ENCODE data around the gene CXCL1.
"Not testable (repeated sequence)": the region's sequence is repeated elsewhere in the genome, so short reads cannot be mapped to it uniquely, and the experiment has no call there.

Gene CXCL1

DNA sequence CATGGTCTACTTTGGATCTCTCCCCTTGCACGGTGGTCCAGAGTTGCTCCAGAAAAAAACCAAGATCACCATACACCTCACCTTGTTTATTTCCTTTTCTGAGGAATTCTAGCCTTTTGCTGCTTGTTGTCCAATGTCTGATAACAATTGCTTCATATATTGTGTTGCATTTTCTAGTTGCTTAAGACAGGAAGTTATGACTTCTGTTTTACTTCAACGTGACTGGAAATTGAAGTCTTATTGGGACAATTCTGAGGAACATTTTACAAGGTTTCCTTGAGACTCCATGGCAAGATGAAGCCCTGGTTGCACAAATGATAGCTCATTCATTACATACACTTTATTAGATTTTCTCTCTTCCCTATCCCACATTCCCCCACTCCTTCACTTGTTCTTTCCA lies 5.2 kb downstream of the CXCL1 start:
- no peak for DNase-seq (ENCODE audit: low read depth in 3 of 3)

DNA sequence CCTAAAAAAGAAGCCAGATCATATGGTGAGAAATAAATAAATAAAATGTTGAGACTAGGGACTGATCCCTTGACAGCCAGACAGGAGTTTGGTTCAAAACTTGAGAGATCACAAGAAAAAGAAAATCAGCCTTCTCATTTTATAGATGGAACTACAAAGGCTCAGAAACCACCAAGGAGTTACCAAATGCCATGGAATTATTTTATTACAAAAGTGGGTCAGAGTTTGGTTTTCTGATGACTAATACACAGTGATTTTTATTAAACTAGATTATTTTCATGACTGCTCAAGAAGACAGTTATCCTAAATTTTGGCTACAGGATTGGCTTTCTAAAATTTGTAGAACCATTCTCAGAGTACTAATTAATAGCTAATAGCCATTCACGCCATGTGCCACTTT lies 6.2 kb downstream of the CXCL1 start:
- no peak for DNase-seq (ENCODE audit: low read depth in 3 of 3)

DNA sequence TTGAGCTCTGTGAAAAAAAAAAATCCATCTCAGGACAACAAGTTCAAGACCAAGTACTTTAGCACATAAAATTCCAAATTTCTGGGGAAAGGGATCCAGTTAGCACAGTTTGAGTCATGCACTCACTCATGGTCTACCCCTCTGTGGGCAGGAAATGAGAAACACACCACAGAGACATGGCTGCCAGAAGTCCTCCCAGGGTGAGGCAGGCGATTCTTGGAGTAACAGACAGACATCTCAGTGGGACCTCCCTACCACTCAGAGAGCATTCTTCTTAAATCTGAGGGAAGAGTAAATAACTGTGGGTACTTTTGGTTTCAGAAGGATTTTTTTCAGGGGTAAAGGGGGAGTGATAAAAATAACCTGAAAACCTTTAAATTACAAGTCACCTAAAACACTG lies 14.1 kb downstream of the CXCL1 start:
- DNase-seq (ENCODE audit: low read depth in 3 of 3), result no peak

- DNase-seq (ENCODE audit: low read depth in 3 of 3), result no peak
Observed at GRCh38 chr4:73885574-73886267, 16.5 kb downstream of the CXCL1 start.

DNA sequence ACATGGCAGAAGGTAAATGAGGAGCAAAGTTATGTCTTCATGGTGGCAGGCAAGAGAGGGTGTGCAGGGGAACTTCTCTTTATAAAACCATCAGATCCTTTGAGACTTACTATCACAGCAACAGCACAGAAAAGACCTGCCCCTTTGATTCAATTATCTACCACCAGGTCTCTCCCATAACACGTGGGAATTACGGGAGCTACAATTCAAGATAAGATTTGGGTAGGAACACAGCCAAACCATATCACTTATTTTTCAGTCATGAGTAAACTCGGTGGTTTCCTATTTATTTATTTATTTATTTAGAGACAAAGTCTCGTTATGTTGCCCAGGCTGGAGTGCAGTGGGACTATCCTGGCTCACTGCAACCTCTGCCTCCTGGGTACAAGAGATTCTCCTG lies 22.1 kb downstream of the CXCL1 start:
- DNase-seq (ENCODE audit: low read depth in 3 of 3), result no peak

GRCh38 chr4:73891739-73892405 lies 22.7 kb downstream of the CXCL1 start:
- DNase-seq (ENCODE audit: low read depth in 3 of 3), result no peak

GRCh38 chr4:73892966-73893365 lies 23.8 kb downstream of the CXCL1 start:
- DNase-seq (ENCODE audit: low read depth in 3 of 3), result no peak

DNA sequence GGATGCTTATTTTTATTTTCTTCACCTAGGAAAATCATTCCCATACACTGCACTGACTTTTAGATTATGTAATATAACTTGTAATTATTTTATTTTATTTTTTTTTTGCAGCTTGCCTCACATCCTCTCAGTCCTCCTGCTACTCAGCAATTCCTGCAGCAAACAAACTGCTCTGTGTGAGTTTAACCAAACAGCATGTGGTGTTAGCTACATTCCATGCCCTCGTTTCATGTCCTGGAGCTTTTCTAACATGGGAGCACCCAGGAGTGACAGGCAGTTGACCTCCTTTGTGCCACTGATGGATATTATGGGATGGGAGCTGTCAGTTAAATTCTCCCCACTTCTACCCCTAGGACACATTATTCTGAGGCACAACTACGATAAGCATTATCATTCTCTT lies 24.8 kb downstream of the CXCL1 start:
- no peak for DNase-seq (ENCODE audit: low read depth in 3 of 3)

GRCh38 chr4:73895201-73896175 lies 26.3 kb downstream of the CXCL1 start:
- no peak for DNase-seq (ENCODE audit: low read depth in 3 of 3)

DNA sequence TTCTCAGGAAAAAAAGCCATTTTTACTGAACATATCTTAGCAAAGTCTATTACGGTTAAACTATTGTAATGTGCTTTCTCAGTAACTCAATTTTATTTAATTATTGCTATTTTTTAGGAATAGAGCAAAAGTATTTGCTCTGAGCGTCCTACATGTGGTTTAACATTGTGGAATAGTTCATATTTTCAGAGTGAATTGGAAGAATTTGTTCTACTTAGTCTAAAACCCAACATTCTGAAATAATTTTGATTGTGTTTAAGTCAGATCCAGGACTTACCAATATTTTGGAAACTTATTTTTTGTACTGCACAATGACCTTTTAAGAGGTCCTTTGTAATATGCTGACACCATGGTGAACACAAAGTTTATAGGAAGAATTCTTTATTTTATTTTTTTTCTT lies 27.2 kb downstream of the CXCL1 start:
- DNase-seq (ENCODE audit: low read depth in 3 of 3), result no peak

GRCh38 chr4:73897380-73898136 lies 28.4 kb downstream of the CXCL1 start:
- DNase-seq (ENCODE audit: low read depth in 3 of 3), result no peak

- not testable (repeated sequence) for DNase-seq (ENCODE audit: low read depth in 3 of 3)
Observed at GRCh38 chr4:73899338-73899737, 30.1 kb downstream of the CXCL1 start.

- DNase-seq (ENCODE audit: low read depth in 3 of 3), result no peak
Observed at GRCh38 chr4:73901031-73901430, 31.8 kb downstream of the CXCL1 start.

DNA sequence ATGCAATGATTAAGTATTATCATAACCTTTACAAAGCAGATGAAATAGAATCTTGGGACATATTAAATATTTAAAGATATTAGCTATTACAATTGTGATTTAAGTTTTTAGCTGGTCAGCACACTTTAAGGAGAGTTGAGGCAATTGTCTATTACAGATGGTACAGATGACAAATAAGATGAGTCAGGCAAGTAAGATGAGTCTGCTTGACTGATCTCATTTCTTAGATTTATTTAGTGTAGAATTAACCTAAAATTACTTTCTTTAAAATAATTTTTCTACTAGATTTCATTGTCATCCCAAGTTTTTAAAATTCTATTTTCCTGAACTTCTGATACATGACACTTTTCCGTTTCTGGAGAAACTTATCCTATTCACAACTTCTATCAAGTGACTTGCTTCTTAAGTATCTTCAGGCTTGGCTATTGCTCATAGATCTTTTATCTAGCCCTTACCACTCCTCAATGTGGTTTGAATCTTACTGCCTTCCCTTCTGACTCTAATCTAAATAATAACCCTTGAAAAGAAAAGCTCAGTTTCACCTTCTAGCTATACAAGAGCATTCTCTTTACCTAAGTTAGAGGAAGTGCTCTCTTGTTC lies 32.9 kb downstream of the CXCL1 start:
- no peak for DNase-seq (ENCODE audit: low read depth in 3 of 3)

DNA sequence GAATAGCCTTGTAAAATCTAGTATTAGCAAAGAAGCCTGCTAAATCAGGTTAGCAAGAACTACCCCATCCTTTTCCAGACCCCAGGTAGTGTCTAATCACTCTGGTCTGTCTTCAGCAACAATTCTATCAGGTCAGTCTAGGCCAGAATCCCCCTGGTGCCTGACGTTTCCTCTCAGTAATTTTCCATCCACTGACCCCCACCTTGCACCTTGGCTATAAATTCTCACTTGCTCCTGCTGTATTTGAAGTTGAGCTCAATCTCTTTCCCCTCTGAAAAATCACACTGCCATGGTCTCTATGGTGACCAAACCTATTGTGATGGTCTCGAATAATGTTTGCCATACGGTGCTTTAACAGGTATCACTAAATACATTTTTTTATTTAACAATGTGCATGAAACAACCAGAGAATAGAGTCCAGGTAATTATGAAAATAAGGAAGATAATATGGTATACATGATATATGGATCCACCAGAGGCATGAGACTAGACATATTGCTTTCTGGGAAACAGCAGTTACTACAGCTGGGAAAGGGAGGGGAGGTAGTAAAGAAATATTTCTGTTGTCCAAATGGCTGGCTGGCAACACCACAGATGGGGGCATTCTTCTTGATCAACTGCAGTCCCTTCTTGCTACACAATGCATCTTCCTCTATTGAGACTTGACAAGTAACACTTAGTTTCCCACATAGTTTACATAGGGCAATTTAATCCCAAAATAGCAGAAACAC lies 33.8 kb downstream of the CXCL1 start:
- DNase-seq (ENCODE audit: low read depth in 3 of 3), result no peak

GRCh38 chr4:73904491-73904890 lies 35.3 kb downstream of the CXCL1 start:
- DNase-seq (ENCODE audit: low read depth in 3 of 3), result no peak

DNA sequence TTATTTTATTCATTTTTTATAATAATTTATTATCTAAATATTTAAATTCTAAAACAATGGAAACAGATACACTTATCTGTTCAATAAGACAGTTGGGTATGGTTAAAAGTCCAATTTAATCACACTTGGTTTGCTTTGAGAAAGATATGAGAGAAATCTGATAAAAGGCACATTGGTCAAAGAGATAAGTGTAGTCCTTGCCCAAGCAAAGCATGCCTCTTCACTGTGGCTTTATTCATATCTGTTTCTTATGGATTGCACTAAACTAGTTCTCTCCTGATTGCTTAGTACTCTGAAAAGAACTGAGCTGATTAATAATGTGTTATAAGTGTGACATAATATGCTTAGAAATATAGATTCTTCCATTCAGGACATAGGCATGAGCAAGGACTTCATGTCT lies 39.8 kb downstream of the CXCL1 start:
- no peak for DNase-seq (ENCODE audit: low read depth in 3 of 3)

DNA sequence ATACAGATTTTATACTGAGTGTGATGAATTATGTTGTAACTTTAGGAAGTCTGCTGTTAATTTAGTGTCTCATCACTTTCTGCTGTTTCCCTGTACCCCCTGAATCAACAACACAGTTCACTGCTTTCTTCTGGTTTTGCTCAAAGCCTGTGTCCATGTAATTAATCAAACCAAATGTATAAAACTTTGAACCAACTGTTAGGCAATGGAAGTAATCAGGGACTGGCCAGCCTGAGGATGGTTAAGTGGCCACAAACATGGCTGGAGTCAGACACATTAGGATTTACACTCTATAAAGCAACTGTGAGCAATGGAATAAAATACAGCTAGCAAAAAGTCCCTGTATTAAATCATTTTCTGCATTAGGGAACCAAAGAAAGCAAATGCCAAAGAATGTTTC lies 42.6 kb downstream of the CXCL1 start:
- DNase-seq (ENCODE audit: low read depth in 3 of 3), result no peak

DNA sequence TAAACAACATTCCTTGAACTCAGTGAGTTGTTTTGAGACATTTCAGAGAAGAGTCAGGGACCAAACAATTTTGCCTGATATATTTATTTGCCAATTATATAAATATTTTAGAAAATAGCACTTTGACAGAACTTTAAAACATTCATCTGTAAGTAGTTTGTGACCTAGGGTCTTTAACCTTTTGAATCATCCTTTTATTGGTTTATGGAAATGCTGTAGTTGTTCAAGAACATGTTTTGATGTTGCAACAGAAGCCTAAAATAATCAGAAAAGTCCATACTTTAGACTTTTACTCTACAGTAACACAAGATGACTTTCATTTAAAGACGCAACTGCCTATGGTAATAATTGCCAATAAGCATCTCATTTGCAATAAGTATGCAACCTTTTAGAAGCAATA lies 43.0 kb downstream of the CXCL1 start:
- no peak for DNase-seq (ENCODE audit: low read depth in 3 of 3)

- no peak for DNase-seq (ENCODE audit: low read depth in 3 of 3)
Observed at GRCh38 chr4:73914071-73914470, 44.9 kb downstream of the CXCL1 start.
